NCI-H1436 (cell line): ENCODE measurements around the gene PARP1.
"Not testable (repeated sequence)": the region's sequence is repeated elsewhere in the genome, so short reads cannot be mapped to it uniquely, and the experiment has no call there.

ENCODE experiments used
- DNase-seq: peaks from one replicate; lab custom pipeline; 2025; lab: John Stamatoyannopoulos, UW

PARP1 gene

DNA sequence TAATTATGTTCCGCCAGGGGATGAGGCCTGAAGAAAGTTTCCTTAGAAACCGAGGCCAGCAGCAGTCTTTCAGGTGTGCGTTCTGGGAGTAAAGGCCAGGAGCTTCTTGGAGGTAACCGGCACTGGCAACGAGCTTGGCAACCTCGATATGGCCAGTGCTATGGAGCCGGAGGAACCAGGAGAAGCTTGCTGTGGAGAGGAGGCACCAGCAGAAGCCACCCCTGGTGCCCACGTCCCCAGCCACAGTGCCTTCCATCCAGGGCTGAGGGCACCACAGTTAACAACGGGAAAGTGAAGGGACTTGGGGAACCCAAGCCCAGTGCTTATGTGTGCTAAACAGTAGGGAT lies 57.4 kb downstream of the PARP1 start:
- no peak for DNase-seq

DNA sequence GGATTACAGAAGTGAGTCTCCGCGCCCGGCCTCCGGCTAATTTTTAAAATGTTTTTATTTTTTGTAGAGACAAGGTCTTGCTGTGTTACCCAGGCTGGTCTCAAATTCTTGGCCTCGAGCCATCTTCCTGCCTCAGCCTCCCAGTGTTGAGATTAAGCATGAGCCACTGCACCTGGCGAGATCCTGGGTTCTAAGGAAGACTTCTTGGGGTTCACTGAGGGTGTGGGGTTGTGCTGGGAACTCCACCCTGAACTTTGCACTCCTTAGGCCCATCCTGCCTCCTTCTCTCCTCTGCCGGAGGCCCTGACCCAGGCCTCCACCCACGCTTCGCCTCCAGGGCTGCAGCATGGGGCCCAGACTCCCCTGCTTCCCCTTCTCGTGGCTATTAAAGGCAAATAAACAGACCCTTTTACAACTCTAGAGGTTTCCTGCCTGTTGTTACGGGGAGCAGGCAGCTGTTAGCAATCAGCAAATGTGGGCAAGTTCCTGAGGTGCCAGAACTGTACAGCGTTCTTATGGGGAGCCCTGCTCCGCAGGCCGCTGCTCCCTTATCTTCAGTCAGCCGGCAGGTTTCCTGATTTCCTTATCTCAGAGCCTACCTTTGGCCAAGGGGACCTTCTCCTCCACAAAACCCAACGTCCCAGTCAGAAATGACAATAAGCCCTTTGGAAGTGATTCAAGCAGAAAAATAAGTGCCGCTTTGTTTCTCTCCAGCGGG lies 57.9 kb downstream of the PARP1 start:
- no peak for DNase-seq

DNA sequence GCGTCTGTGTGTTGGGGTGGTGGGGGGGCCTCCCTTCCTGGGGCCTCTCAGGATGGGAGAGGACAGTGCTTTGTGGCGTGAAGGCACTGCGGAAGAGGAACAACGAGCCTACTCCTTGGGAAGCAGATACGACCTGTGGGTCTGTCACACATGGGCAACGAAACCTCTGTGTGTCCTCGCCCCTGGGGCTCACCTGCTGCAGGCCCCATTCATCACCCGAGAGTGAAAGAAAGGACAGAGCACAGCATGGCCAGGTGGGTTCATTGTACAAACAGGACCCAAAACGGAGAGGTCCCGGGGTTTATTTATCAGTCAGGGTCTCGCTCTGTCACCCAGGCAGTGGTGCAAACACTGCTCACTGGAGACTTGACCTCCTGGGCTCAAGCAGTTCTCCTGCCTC lies 58.8 kb downstream of the PARP1 start:
- no peak for DNase-seq

DNA sequence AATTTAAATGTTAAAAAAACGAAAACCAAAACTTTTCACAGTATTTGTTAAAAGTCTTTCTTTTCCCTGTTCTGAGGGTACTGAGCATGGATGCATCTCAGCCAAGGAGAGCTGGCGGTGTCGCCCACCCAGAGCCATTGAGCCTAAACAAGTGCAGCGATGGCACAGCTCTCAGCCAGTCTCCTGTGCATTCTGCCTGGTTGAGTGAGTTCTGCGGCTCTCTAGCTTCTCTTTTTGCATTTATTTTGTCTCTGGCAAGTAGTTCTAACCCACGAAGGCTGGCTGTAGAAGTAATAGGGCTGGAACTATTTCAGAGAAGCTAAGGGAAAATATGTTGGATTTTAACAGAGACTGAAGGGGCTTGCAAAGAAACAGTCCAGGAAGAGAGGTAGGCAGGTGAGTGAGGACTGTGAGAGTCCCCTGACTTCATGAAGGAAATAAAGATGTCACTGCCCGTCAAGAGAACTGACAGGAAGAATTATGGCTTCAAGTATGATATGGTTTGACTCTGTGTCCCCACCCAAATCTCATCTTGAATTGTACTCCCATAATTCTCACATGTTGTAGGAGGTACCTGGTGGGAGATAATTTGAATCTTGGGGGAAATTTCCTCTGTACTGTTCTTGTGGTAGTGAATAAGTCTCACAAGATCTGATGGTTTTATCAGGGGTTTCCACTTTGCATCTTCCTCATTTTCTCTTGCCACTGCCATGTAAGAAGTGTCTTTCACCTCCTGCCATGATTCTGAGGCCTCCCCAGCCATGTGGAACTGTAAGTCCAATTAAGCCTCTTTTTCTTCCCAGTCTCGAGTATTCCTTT lies 63.2 kb downstream of the PARP1 start:
- no peak for DNase-seq

DNA sequence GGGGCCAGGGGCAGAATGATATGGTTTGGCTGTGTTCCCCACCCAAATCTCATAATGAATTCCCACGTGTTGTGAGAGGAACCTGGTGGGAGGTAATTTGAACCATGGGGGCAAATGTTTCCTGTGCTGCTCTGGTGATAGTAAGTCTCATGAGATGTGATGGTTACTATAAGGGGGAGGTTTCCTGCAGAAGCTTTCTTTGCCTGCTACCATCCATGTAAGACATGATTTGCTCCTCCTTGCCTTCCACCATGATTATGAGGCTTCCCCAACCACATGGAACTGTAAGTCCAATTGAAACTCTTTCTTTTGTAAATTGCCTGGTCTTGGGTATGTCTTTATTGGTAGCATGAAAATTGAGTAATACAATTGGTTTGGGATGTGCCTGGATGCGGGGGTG lies 65.2 kb downstream of the PARP1 start:
- no peak for DNase-seq

DNA sequence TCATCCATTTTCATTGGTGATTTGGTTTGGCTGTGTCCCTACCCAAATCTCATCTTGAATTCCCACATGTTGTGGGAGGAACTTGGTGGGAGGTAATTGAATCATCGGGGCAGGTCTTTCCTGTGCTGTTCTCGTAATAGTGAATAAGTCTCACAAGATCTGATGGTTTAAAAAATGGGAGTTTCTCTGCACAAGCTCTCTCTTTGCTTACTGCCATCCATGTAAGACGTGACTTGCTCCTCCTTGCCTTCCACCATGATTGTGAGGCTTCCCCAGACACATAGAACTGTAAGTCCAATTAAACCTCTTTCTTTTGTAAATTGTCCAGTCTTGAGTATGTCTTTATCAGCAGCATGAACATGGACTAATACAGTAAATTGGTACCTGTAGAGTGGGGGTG lies 67.8 kb downstream of the PARP1 start:
- DNase-seq, result not testable (repeated sequence)

DNA sequence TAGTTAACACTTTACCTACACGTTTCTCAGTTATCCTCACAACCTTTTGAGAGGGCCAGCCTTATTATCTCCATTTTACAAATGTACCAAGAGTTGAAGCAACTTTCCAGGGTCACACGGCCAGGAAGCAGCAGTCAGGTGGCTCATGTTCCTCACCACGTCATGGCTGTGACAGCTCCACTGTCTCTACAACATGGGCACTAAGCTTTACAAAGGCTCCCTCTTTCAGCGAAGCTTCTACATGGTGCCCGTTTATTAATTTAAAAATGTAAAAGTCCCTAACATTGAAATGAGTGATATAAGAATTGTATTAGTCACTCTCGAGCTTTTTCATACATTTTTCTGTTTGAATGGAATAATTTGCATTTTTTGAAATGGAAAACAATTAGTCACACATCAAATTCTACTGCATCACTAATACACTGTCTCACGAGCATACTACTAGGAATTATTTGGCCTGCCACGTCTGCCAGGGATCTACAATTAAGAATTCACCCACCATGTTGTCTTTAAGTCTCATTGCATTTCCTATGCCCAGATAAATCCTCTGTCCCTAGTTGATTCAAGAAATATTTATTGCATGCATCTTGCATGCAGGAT lies 70.5 kb downstream of the PARP1 start:
- no peak for DNase-seq

DNA sequence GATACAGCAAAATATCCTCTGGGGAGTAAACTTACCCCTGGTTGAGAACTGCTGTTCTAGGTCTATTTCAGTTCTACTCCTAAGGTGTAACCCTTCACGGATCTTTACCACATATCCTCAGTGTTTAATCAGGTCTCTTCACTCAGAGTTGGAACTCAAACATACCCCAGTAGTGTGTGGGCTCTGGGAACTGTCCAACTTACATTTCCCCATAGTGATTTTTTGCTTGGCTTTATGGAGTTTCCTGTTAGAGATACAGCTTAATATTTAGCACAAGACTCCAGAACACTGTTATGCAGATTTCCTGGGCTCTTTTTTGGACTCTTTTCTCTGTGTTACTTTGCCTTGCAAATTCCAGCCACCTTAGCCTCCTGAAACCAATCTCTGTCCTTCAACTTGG lies 72.2 kb downstream of the PARP1 start:
- DNase-seq, result no peak

DNA sequence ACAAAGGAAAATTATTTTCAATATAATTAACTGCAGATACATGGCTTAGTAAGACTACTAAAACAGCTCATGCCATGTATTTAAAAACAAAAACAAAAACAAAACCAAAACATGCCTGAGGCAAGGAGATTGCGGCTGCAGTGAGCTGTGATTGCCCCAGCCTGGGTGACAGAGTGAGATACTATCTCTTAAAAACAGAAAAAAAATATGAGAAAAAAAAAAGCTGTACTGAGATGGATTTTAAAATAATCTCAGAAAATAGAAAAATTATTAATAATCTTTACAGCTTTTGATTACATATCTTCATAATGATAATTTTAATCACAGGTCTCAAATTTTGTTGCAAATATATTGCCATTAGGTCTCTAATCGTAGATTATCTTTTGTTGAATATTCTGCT lies 74.9 kb downstream of the PARP1 start:
- DNase-seq, result no peak

DNA sequence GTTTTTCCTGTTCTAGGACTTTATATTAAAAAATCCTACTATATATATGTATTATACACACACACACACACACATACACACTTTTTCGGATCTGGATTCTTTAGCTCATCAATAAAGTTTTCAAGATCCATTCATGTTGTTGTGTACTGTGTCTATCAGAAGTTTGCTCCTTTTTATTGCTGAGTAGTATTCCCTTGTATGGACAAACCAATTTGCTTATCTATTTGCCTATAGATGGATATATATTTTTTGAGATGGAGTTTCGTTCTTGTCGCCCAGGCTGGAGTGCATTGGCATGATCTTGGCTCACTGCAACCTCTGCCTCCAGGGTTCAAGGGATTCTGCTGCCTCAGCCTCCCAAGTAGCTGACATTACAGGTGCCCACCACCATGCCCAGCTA lies 78.7 kb downstream of the PARP1 start:
- DNase-seq, result no peak

DNA sequence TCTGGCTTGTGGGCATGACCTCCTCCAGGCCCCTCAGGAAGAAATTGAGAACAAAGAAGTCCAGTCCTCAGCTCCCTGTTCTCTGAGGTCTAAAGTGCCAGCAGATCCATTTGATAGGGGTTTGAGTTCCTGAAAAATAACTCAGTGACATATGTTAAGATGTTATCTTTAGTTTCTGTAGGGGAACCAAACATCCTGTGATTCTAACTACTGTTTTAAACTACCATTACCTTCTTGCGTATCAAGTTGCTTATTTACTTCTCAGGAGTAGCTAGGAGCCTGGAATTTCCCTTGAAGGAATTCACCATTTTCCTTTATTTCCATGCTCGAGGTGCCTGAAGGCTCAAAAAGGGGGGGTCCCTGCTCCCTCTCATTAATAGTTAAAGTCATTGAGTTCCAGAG lies 80.1 kb downstream of the PARP1 start:
- no peak for DNase-seq

DNA sequence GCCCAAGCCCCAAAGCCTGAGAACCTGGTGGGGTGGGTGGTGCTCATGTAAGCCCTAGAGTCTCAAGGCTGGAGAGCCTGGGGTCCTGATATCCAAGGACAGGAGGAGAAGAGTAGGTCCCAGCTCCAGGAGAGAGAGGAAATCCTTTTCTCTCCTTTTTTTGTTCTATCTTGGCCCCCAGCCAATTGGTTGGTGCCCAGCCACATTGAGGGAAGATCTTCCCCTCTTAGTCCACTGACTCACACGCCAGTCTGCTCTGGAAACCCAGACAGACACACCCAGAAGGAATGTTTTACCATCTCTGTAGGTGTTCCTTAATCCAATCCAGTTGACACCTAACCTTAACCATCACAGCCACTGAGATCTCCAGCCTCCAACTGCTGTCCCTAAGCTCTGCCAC lies 82.7 kb downstream of the PARP1 start:
- DNase-seq, result no peak

DNA sequence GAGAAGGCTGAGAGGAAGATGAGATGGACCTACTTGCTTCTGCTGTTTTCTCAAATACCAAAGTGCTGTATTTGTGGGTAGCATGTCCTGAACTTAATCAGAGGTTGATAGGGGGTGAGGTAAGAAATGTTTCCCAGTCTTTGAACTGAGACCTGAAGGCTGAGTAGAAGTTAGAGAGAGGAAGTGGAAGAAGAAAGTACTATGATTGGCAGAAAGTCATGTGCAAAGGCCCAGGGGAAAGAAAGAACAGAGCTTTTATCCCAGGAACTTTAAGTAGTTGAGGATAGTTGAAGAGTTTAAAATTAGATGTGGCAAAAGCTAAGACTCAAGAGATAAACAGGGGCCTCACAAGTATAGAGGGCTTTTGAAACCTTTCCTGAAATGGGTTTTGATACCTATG lies 83.4 kb downstream of the PARP1 start:
- DNase-seq, result no peak

DNA sequence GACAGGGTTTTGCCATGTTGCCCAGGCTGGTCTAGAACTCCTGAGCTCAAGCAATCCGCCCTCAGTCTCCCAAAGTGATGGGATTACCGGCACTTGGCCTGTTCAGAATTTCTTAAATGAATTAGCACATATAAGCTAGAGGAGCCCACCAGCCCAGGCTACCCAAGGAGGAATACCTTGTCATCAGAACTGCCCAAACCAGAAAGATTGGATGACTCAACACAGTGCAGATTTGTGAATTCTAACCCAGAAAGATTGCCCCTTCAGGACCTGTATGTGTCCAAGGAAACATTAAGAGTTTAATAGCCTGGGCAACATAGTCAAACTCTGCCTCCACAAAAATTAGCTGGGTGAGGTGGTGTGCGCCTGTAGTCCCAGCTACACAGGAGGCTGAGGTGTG lies 84.9 kb downstream of the PARP1 start:
- DNase-seq, result no peak

DNA sequence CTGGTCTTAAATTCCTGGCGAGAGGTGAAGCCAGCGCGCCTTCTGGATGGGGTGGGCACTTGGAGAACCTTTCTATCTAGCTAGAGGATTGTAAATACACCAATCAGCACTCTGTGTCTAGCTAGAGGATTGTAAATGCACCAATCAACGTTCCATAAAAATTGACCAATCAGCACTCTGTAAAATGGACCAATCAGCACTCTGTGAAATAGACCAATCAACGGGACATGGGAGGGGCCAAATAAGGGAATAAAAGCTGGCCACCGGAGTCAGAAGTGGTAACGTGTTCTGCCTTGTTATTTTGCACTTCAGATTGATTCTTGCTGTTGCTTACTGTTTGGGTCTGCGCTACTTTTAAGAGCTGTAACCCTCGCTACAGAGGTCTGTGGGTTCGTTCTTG lies 87.0 kb downstream of the PARP1 start:
- no peak for DNase-seq

DNA sequence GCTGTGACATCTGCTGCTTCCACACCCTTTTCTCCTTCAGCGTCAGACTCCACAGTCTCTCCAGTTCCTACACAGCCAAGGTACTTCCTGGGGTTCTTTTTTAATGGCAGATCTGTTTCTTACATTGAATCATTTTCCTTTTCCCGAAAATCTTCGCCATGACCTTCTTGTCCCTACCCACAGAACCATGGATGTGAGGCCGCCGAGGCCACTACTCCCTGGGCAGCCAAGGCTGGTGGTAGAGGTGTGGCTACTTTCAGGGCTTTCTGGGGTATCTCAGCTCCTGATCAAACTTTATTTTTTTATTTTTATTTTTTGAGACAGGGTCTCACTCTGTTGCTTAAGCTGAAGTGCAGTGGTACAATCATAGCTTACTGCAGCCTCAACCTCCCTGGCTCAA lies 89.4 kb downstream of the PARP1 start:
- DNase-seq, result no peak

DNA sequence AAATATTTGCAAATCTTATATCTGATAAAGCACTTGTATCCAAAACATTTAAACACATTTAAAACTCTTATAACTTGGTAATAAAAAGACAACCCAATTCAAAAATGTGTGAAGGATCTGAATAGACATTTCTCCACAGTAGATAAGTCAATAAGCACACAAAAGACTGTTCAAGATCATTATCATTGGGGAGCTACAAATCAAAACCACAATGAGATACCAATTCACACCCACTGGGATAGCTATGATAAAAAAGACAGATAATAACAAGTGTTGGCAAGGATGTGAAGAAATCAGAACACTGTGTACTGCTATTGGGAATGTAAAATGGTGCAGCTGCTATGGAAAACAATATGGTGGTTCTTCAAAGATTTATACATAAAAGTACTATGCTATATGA lies 93.8 kb downstream of the PARP1 start:
- DNase-seq, result no peak

DNA sequence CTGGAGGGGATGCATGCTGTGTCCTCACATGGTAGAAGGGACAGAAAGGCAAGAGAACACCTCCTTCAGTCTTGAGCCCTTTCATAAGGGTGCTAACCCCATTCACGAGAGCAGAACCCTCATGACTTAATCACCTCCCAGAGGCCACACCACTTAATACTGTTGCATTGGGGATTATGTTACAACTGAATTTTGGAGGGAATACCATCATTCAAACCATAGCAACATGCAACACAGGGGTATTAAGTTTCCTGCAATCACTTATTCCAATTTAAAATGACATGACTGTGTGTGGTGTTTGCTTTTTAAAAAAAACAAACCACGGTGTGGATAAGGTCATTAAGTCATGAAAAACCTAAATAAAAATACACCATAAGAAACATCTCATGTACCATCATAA lies 95.8 kb downstream of the PARP1 start:
- no peak for DNase-seq

DNA sequence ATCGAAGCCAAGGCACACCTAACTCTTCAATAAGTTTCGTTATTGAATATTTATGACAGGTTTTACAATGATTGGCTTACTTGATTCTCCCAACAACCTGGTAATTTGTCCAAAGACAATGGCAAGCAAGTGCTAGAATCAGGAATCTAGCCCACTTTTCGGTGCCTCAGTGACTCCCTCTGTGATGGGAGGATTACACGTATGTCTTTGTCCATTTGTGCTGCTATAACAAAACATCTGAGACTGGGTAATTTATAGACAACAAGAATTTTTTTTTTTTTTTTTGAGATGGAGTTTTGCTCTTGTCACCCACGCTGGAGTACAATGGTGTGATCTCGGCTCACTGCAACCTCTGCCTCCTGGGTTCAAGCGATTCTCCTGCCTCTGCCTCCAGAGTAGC lies 96.5 kb downstream of the PARP1 start:
- DNase-seq, result no peak
